OCI-LY7 (cell line): Measurements from ENCODE around the gene ADAMTSL2. TPM values are rescaled to one million over a fixed set of nuclear protein-coding genes. Genes with fewer than 3 reads are reported as not detected.

Experiments
- BruUV-seq: library from RNA; stranded (reverse); fragments of 400-500 nt; replicated peaks from 2 replicates; lab custom pipeline; 2021; lab: Mats Ljungman, UMichigan
- CTCF ChIA-PET: fragments of 300-600 bp; sonication (Branson Sonifier 250); formaldehyde crosslinking; loops from one replicate; lab custom pipeline; 2022; ENCODE audit warnings: antibody characterized with exemption; ENCODE audit not compliant: unreplicated experiment; lab: Charles Lee
- POLR2A ChIA-PET: fragments of 300-600 bp; sonication (Branson Sonifier 250); formaldehyde crosslinking; loops from one replicate; lab custom pipeline; 2022; ENCODE audit warnings: antibody characterized with exemption; lab: Charles Lee
- DNase-seq: peaks from one replicate; pipeline ENCODE4 v3.0.0-alpha.2; 2015; ENCODE audit warnings: low spot score
- H2AFZ ChIP-seq: fragments of 200-600 bp; sonication (generic), shearing (Covaris generic); 2 replicates; pipeline ENCODE4 v1.6.1; 2014; ENCODE audit warnings: mild to moderate bottlenecking, antibody characterized with exemption, low read length, moderate library complexity
- H3K27ac ChIP-seq: fragments of 200-600 bp; sonication (generic); 2 replicates; pipeline ENCODE4 v1.5.1; 2014; ENCODE audit warnings: mixed run types, low read depth, mild to moderate bottlenecking, moderate library complexity, low read length, inconsistent platforms; ENCODE audit not compliant: poor library complexity, severe bottlenecking
- H3K36me3 ChIP-seq: fragments of 200-600 bp; sonication (generic); 2 replicates; pipeline ENCODE4 v1.6.1; 2014; ENCODE audit warnings: mild to moderate bottlenecking, antibody characterized with exemption, low read length, moderate library complexity, mixed read lengths; ENCODE audit not compliant: insufficient read depth
- H3K4me1 ChIP-seq: fragments of 200-600 bp; sonication (generic); 2 replicates; pipeline ENCODE4 v1.5.1; 2014; ENCODE audit warnings: mild to moderate bottlenecking, low read length; ENCODE audit not compliant: insufficient read depth, poor library complexity, severe bottlenecking
- H3K4me2 ChIP-seq: fragments of 200-600 bp; sonication (generic); 2 replicates; pipeline ENCODE4 v1.6.1; 2014; ENCODE audit warnings: mild to moderate bottlenecking, low read length
- H3K4me3 ChIP-seq: fragments of 200-600 bp; sonication (generic); 2 replicates; pipeline ENCODE4 v1.5.1; 2014; ENCODE audit warnings: mild to moderate bottlenecking, low read depth, low read length; ENCODE audit not compliant: poor library complexity, severe bottlenecking
- H3K79me2 ChIP-seq: fragments of 200-600 bp; sonication (generic); 2 replicates; pipeline ENCODE4 v1.6.1; 2016; ENCODE audit warnings: low read depth, mild to moderate bottlenecking, low read length, moderate library complexity, mixed read lengths; ENCODE audit not compliant: insufficient read depth
- H3K9me2 ChIP-seq: fragments of 200-600 bp; sonication (generic); 2 replicates; pipeline ENCODE4 v1.6.1; 2016; ENCODE audit warnings: mild to moderate bottlenecking, low read length, mixed read lengths; ENCODE audit not compliant: insufficient read depth
- H3K9me3 ChIP-seq: fragments of 200-600 bp; sonication (generic); 2 replicates; pipeline ENCODE4 v1.6.1; 2014; ENCODE audit warnings: mild to moderate bottlenecking, mixed run types, low read length, mixed read lengths
- H4K20me1 ChIP-seq: fragments of 200-600 bp; sonication (generic); 2 replicates; pipeline ENCODE4 v1.6.1; 2014; ENCODE audit warnings: mild to moderate bottlenecking, antibody characterized with exemption, low read length, moderate library complexity, mixed read lengths; ENCODE audit not compliant: insufficient read depth
- EZH2phosphoT487 ChIP-seq: fragments of 200-600 bp; sonication (generic); IDR thresholded peaks from 2 replicates; pipeline ENCODE4 v1.6.1; 2018; ENCODE audit warnings: low read depth, borderline replicate concordance, mild to moderate bottlenecking, mixed run types, antibody characterized with exemption, low read length, moderate library complexity, mixed read lengths
- intact Hi-C: fragments of 100-400 bp; cut with micrococcal nuclease; formaldehyde crosslinking; loops from one replicate; pipeline ENCODE4 v1.10.0; 2022; ENCODE audit not compliant: unreplicated experiment
- total RNA-seq, 2 experiments: library from RNA; depleted of rRNA in 1 of 2; stranded (reverse); fragments of >200 nt in 1 of 2; shearing (Covaris generic) in 1 of 2; gene quantifications; 2 replicates each; pipeline ENCODE4 v1.2.3, GENCODE V29; 2014 to 2022
- TF ChIP-seq, protein P1 (sequence below): fragments of 200-600 bp; sonication (generic); conservative IDR thresholded peaks from 2 replicates; pipeline ENCODE4 v1.5.1; 2014; ENCODE audit warnings: mild to moderate bottlenecking, antibody characterized with exemption, low read length, moderate library complexity, mixed read lengths

Gene ADAMTSL2
- total RNA-seq, 2 experiments from 2014 or later = 0.88 TPM; not detected in 1

DNA sequence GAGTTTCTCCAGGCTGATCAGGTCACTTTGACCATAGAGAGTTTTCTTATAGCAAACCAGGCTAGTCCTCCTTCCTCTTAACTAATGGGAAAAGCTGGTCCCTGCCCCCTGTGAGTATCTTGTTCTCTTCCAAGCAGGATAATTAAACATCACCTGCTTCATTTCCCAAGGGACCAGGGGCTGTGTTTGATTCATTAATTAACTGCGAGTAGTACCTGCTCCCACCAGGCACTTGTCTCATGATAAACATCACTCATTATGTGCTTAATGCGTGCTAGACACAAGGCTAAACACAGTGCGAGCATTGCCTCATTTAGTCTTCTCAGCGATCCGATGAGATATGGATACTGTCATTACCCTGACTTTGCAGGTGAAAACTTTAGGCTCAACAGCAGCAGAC lies 76.3 kb downstream of the ADAMTSL2 start:
- H3K27ac ChIP-seq = no peak overlapping the region
- intact Hi-C loops = no loop called here
- no peaks in the 10 kb centered on the region for H3K36me3 ChIP-seq
- H4K20me1 ChIP-seq = no peaks in the 10 kb centered on the region
- H3K9me2 ChIP-seq = no peaks in the 10 kb centered on the region
- no peaks in the 10 kb centered on the region for H3K9me3 ChIP-seq
- H3K79me2 ChIP-seq = no peaks in the 10 kb centered on the region
- POLR2A ChIA-PET = no interaction called here
- CTCF ChIA-PET = no interaction called here
- H3K4me2 ChIP-seq = no peak overlapping the region
- H2AFZ ChIP-seq = no peak overlapping the region
- TF ChIP-seq EZH2phosphoT487 = no peak
- TF ChIP-seq, protein P1, sequence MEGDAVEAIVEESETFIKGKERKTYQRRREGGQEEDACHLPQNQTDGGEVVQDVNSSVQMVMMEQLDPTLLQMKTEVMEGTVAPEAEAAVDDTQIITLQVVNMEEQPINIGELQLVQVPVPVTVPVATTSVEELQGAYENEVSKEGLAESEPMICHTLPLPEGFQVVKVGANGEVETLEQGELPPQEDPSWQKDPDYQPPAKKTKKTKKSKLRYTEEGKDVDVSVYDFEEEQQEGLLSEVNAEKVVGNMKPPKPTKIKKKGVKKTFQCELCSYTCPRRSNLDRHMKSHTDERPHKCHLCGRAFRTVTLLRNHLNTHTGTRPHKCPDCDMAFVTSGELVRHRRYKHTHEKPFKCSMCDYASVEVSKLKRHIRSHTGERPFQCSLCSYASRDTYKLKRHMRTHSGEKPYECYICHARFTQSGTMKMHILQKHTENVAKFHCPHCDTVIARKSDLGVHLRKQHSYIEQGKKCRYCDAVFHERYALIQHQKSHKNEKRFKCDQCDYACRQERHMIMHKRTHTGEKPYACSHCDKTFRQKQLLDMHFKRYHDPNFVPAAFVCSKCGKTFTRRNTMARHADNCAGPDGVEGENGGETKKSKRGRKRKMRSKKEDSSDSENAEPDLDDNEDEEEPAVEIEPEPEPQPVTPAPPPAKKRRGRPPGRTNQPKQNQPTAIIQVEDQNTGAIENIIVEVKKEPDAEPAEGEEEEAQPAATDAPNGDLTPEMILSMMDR = no peak
- DNase-seq = no peak
- no peaks in the 10 kb centered on the region for H3K4me1 ChIP-seq
- no peak overlapping the region for H3K4me3 ChIP-seq
- no TSS peak for BruUV-seq

DNA sequence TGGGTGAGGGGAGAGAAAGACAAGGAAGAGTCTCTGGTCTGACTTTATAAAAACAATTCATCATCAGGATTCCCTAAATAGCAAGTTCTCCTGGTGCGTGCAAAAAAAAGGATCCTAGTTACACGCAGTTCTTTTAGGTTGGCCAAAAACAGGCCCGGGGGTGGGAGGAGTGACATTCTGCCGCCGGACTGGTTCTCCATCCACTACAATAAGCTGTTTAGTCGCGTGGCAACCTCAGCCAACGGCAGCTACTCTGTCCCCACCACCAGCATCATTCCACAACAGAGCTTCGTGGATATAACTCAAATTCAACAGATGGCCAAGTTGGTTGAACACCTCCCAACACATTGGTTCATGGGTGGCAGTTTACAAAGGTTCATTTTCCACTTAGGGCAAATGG lies 77.5 kb downstream of the ADAMTSL2 start:
- Histone ChIP-seq H3K9me3 (no peaks in the 10 kb centered on the region), H3K4me1 (no peaks in the 10 kb centered on the region), H3K27ac (no peak overlapping the region), H4K20me1 (no peaks in the 10 kb centered on the region), H3K9me2 (no peaks in the 10 kb centered on the region), H3K4me2 (no peak overlapping the region), H2AFZ (no peak overlapping the region), H3K4me3 (no peak overlapping the region), H3K79me2 (no peaks in the 10 kb centered on the region), H3K36me3 (no peaks in the 10 kb centered on the region)
- POLR2A ChIA-PET = no interaction called here
- no peak for DNase-seq
- intact Hi-C loops = no loop called here
- CTCF ChIA-PET = no interaction called here
- TF ChIP-seq EZH2phosphoT487 = no peak
- TF ChIP-seq, protein P1 = no peak
- no TSS peak for BruUV-seq

DNA sequence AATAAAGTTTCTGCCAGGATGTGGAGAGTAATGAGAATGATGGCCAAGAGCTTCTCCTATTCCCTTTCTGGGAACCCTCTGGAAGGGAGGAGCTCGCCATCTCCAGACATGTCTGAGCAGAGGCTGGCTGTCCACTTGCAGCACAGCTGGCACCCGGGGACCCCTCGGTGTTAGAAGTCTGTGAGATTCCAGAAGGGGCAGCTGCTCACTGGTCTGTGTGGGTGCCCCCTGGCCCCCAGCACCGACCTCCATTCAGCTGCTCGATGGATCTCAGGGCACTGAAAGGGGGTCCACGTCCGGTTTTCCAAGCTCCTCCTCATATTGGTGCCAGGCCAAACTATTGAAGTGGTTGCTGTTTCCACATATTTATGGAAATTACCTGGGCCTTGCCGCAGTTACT lies 78.3 kb downstream of the ADAMTSL2 start:
- POLR2A ChIA-PET = no interaction called here
- DNase-seq = no peak
- intact Hi-C loops = no loop called here
- Histone ChIP-seq H3K4me3 (no peak overlapping the region), H3K27ac (no peak overlapping the region), H3K4me2 (no peak overlapping the region), H3K9me2 (no peaks in the 10 kb centered on the region), H4K20me1 (no peaks in the 10 kb centered on the region), H3K79me2 (no peaks in the 10 kb centered on the region), H3K4me1 (no peaks in the 10 kb centered on the region), H3K36me3 (no peaks in the 10 kb centered on the region), H3K9me3 (no peaks in the 10 kb centered on the region), H2AFZ (no peak overlapping the region)
- BruUV-seq = no TSS peak
- TF ChIP-seq, protein P1 = no peak
- no peak for TF ChIP-seq EZH2phosphoT487
- CTCF ChIA-PET = no interaction called here
